Kidney epithelial cell (primary cell): ENCODE results near the gene PPCDC. TPM values are rescaled to one million over a fixed set of nuclear protein-coding genes. Genes with fewer than 3 reads are reported as not detected.
A peak's percentile ranks its signal among the peaks of the same experiment; 100 is the strongest.

ENCODE experiments used
- DNase-seq: peaks from one replicate; pipeline ENCODE4 v3.0.0-alpha.2; 2010; ENCODE audit warnings: low read depth
- H3K27me3 ChIP-seq: 2 replicates; pipeline ENCODE4 v1.6.0; 2011; ENCODE audit warnings: low read length; ENCODE audit not compliant: control insufficient read depth, insufficient read depth
- H3K36me3 ChIP-seq: 2 replicates; pipeline ENCODE4 v1.5.1; 2011; ENCODE audit warnings: low read length; ENCODE audit not compliant: control insufficient read depth, insufficient read depth
- H3K4me3 ChIP-seq: 2 replicates; pipeline ENCODE4 v1.5.1; 2011; ENCODE audit warnings: low read depth, mild to moderate bottlenecking, control low read depth, low read length
- total RNA-seq: library from RNA; depleted of rRNA; stranded (reverse); fragments of >200 nt; gene quantifications from 2 replicates; pipeline ENCODE4 v1.2.3, GENCODE V29; 2015
- TF ChIP-seq, protein P1 (sequence below): IDR thresholded peaks from 2 replicates; pipeline ENCODE4 v1.5.1; 2011; ENCODE audit warnings: mild to moderate bottlenecking, moderate library complexity, low read length, control low read depth, inconsistent platforms; ENCODE audit not compliant: insufficient read depth, poor library complexity, severe bottlenecking

The PPCDC gene
- total RNA-seq, 1 donor from 2014 or later, result 25.9 TPM

DNA sequence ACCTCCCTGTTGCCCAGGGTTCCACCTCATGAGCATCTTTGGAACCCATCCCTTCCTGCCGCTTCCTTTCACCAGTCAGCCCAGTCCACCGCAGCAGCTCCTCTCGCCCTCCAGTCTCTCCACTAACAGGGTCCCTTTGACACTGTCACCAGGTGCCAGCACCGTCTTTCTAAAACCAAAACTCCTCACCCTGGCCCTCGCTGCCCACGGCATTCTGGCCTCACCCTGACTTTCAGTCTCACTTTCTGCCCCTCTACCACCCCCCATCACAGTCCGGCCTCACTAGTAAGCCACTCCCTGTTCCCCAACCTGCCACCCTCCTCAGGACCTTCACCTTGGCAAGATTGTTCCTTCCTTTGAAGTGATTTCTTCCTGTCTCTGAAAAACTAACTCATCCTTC, 4.2 kb downstream of the PPCDC start:
- TF ChIP-seq, protein P1, sequence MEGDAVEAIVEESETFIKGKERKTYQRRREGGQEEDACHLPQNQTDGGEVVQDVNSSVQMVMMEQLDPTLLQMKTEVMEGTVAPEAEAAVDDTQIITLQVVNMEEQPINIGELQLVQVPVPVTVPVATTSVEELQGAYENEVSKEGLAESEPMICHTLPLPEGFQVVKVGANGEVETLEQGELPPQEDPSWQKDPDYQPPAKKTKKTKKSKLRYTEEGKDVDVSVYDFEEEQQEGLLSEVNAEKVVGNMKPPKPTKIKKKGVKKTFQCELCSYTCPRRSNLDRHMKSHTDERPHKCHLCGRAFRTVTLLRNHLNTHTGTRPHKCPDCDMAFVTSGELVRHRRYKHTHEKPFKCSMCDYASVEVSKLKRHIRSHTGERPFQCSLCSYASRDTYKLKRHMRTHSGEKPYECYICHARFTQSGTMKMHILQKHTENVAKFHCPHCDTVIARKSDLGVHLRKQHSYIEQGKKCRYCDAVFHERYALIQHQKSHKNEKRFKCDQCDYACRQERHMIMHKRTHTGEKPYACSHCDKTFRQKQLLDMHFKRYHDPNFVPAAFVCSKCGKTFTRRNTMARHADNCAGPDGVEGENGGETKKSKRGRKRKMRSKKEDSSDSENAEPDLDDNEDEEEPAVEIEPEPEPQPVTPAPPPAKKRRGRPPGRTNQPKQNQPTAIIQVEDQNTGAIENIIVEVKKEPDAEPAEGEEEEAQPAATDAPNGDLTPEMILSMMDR, result no peak
- Histone ChIP-seq H3K4me3 (no peak overlapping the region), H3K27me3 (no peaks in the 10 kb centered on the region), H3K36me3 (no peaks in the 10 kb centered on the region)
- no peak for DNase-seq

DNA sequence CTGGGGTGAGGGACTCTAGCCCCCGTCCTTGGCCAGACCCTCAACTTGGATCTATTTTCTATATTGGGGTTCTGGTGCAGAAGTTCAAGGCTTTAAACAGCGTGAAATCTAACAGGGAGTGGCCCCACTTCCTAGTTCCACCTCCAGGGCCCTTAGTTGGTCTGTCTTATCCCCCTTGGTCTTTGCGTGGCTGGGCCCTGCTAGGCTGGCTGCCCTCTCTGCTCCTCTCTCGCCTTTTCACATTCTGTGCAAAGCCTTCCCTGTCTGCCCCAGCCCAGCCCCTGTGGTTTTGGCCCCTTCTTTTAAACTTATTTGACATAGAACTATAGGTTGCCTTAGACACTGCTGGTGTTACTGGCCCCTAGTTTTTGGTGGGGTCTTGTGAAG, 5.6 kb downstream of the PPCDC start:
- Histone ChIP-seq H3K27me3 (no peaks in the 10 kb centered on the region), H3K36me3 (no peaks in the 10 kb centered on the region), H3K4me3 (no peak overlapping the region)
- TF ChIP-seq, protein P1, result no peak
- DNase-seq, result no peak

DNA sequence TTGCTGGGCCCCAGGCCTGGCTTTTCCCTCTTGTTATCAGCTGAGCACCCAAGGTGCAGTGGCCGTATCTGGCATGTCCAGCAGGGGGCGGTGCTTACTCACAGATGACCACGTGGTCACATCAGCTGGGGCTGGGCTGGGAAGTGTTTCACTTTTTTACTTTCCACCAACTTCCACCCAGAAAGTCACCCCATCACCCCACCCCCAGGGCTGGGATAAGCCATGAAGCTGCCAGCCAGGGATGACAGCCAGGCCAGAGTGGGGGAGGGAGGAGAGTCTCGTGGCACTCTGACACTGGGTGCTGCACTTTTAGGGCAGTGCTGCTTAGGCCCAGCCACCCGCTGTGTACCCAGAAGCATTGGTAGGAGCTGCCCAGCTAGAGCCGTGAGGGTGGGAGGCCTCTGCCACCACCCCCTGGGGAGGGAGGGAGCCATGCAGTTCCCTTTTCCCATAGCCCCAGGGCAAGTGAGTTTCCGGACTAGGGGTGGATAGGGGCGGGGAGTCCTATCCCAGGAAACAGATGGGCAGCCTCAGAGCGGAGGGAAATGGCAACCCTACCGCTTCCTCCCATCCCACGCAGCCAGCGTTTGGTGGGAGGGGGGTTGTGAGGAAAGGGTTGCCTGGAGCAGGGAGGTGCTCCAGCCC, 6.1 kb downstream of the PPCDC start:
- no peaks in the 10 kb centered on the region for H3K27me3 ChIP-seq
- DNase-seq, result no peak
- TF ChIP-seq, protein P1, result peak; percentile 88
- H3K36me3 ChIP-seq, result no peaks in the 10 kb centered on the region
- H3K4me3 ChIP-seq, result no peak overlapping the region

DNA sequence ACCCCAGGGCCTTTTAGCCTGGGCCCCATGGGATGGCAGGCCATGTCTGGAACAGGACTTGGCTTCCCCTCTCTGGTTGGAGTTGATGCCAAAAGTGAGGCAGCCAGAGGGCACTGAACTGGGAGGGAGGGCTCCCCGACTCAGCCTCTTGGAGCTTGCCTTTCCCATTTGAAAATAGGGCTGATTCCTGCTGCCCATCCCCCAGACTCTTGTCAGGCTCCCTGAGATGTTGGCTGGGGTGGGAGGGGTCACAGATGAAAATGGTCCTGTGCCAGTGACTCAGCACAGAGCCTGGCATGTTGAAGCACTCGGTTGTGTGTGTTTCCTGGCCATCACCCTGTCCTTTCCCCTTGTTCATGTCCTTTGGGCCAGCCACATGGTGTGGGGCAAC, 6.6 kb downstream of the PPCDC start:
- Histone ChIP-seq H3K4me3 (no peak overlapping the region), H3K27me3 (no peaks in the 10 kb centered on the region), H3K36me3 (no peaks in the 10 kb centered on the region)
- TF ChIP-seq, protein P1, result no peak
- no peak for DNase-seq

DNA sequence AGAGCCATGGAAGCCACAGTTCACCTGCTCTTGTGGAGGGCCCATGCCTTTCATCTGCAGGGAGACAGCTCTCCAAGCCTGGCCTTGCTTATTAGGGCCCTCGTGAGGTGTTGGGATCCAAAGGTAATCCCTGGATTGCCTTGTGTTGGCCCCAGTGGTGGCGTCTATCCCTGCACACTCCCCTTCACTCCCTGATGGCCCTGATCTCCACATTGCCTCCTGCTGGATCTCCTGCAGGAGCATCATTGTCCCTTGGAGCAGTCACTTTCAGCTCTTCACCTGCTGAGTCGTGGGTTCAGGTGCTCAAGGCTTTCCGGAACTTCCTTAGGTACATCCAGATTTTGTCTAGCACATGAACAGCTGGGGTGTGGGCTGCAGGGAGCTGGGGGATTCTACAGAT, 7.0 kb downstream of the PPCDC start:
- Histone ChIP-seq H3K4me3 (no peak overlapping the region), H3K36me3 (no peaks in the 10 kb centered on the region), H3K27me3 (no peaks in the 10 kb centered on the region)
- TF ChIP-seq, protein P1, result no peak
- no peak for DNase-seq

DNA sequence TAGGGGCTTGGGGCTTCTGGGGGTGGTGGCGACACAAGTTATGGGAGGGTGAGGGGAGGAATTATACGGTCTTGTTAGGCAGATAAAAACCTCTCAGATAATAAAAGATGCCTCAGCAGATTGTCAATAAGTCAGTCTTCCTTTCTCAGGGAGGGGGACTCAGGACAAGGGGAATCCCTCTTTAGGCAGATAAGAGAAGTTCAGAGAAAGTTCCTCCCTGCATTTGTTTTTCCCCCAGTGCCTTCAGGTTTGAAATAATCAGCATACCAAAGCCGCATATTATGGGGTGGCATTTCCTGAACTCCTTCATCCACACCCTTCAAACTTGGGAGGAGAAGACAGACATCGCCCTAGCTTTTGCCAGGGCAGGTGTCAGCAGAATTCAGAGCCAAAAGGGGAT, 8.5 kb downstream of the PPCDC start:
- TF ChIP-seq, protein P1, result no peak
- H3K27me3 ChIP-seq, result no peaks in the 10 kb centered on the region
- no peak overlapping the region for H3K4me3 ChIP-seq
- H3K36me3 ChIP-seq, result no peaks in the 10 kb centered on the region
- no peak for DNase-seq
